Measurements from ENCODE around the gene CLDND2. TPM values are rescaled to one million over a fixed set of nuclear protein-coding genes. Genes with fewer than 3 reads are reported as not detected.

CLDND2 gene
- total RNA-seq, 4 donors from 2014 or later, result not detected

DNA sequence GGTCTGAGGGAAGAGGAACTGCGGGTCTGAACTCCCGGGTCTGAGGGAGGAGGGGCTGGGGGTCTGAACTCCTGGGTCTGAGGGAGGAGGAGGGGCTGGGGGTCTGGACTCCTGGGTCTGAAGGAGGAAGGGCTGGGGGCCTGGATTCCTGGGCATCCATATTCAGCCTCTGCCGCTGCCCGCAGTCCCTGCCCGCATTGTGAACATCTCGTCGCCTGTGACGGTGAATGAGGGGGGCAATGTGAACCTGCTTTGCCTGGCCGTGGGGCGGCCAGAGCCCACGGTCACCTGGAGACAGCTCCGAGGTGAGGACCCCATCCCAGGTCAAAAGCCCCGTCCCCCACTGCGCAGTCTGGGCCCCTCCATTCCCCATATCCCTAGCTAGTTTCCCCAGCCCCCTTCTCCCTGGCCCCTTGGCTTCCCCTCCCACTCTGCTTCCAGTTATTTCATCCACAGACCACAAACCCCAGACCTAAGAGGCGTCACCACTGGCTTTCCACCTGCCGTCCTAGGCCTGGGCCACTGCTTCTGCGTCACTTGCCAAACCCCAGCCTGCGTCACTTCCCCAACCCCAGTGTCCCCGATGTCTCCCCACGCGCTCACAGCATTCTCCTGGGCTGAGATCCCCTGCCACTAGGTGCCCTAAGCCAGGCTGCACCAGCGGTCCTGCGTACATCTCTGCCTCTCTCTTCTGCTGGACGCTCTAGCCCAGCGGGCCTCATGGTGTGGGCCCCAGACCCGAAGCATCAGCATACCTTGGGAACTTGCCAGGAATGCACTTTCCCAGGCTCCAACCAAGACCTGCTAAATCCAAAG, 43.4 kb downstream of the CLDND2 start:
- TF ChIP-seq, protein P1, sequence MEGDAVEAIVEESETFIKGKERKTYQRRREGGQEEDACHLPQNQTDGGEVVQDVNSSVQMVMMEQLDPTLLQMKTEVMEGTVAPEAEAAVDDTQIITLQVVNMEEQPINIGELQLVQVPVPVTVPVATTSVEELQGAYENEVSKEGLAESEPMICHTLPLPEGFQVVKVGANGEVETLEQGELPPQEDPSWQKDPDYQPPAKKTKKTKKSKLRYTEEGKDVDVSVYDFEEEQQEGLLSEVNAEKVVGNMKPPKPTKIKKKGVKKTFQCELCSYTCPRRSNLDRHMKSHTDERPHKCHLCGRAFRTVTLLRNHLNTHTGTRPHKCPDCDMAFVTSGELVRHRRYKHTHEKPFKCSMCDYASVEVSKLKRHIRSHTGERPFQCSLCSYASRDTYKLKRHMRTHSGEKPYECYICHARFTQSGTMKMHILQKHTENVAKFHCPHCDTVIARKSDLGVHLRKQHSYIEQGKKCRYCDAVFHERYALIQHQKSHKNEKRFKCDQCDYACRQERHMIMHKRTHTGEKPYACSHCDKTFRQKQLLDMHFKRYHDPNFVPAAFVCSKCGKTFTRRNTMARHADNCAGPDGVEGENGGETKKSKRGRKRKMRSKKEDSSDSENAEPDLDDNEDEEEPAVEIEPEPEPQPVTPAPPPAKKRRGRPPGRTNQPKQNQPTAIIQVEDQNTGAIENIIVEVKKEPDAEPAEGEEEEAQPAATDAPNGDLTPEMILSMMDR (IDR thresholded peaks at IDR 0.05; ENCODE audit: low read depth), result no peak

DNA sequence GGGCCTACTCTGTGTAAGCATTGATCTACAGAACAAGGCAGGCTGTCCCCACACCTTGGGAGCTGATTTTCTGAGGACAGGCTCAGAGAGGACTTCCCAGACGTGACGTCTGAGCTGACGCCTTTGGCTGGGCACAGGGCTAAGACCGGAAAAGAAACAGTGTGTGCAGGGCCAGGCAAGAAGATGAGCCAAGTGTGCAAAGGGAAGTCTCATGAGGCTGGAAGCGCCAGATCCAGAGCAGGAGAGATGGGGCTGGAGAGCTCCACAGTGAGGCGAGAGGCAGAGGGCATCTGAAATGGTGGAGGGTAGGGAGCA, 44.7 kb downstream of the CLDND2 start:
- TF ChIP-seq, protein P1 (IDR thresholded peaks at IDR 0.05; ENCODE audit: low read depth), result no peak

DNA sequence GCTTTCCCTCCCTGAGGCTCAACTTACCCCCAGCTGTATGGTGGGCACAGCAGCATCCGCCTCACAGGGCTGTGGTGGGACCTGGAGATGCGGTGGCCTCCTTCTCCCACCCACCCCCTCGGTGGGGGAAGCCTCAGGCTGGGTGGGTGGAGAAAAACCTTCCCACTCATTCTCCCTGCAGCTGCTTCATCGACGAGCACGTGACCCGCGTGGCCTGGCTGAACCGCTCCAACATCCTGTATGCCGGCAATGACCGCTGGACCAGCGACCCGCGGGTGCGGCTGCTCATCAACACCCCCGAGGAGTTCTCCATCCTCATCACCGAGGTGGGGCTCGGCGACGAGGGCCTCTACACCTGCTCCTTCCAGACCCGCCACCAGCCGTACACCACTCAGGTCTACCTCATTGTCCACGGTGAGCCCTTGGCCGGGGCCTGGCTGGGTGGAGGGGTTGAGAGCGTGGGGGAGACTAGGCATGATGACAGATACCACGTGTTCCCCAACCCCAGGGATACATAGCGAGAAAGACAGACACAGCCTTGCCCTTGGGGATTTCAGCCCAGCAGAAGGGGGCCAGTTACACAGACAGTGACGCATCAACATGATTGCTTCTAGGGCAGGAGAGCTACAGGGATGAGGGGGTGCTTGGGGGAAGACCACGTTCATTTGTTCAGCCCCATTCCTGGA, 45.2 kb downstream of the CLDND2 start:
- TF ChIP-seq, protein P1 (IDR thresholded peaks at IDR 0.05; ENCODE audit: low read depth), result no peak

DNA sequence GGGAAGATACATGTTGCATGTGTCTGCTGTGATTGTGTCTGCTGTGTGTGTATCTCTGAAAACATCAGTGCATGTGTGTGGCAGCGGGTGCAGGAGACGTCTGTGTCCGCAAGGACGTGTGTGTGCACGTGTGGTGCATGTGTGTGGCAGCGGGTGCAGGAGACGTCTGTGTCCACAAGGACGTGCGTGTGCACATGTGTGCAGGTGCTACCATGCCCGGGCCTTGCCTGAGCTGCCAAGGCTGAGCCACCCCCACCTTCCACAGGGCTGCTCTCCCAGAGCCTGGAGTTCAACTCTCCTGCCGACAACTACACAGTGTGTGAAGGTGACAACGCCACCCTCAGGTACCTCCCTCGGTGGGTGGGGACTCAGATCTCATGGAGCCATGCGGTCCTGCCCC, 47.0 kb downstream of the CLDND2 start:
- TF ChIP-seq, protein P1 (IDR thresholded peaks at IDR 0.05; ENCODE audit: low read depth), result no peak

DNA sequence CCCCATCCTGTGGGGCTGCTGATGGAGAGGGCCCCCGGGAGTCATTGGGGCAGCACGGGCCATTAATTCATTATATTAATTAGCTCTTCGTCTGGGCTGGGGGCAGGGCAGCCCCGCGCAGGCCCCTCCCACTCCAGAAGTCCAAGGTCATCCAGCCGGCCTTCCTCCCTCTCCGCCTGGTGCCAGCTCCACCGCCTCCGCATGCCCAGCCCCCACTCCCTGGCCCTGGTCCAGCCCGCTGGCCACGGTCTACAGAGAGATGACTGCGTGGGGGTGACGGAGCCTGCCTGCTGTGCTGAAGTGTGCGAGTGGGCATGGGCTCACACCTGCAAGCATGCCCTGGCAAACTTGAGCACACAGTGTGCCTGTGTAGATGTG, 48.5 kb downstream of the CLDND2 start:
- TF ChIP-seq, protein P1 (IDR thresholded peaks at IDR 0.05; ENCODE audit: low read depth), result no peak

DNA sequence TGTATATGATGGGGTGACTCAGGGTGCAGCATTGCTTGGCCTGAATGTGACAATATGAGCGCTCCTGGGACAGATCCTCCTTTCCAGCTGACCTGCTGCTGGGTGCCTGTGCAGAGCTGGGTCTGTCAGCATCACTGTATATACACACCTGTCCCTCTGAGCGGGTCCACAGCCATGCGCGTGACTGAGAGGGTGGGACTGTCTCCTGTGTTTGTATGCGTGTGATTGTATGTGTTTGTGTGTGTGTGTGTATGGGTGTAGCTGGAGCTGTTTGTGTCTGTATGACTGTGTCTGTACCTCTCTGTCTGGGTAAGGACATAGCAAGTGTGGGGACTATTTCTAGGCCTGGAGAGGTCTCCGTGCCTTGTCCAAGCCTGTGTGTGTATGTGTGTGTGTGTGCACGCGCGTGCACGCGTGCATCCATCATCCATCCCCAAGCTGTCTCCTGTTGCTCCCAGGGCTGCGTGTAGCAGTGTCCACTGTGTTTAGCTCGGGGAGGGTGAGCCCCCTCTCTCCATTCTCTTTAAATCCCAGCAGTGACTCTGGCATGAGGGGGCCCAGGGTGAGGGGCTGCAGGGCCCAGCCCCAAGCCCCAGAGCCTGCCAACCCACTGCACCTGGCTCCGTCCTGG, 49.0 kb downstream of the CLDND2 start:
- TF ChIP-seq, protein P1 (IDR thresholded peaks at IDR 0.05; ENCODE audit: low read depth), result no peak
